ENCODE results near the gene PAX7. TPM values are rescaled to one million over a fixed set of nuclear protein-coding genes. Genes with fewer than 3 reads are reported as not detected.
"Not testable (repeated sequence)": the region's sequence is repeated elsewhere in the genome, so short reads cannot be mapped to it uniquely, and the experiment has no call there.

The PAX7 gene
- polyA plus RNA-seq, 3 donors, result 0.04 TPM; not detected in 2

DNA sequence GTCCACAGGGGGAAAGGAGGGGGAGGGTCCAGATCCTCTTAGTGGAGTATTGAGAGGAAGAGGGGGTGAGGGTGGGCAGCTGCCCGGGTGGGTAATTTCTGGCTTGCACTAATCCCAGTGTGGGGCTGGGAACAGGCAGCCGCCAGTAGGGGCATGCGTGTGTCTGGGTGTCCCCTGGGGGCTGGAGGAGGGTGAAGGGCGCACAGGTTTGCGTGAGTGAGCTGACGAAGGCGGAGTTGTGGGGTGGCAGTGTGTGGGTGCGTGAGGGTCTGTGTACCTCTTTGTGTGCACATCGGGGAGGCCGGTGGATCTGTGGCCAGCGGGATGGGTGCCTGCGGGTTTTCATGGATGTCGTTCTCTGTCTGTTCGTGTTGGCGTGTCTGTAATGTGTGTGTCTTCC is 97.3 kb downstream of the PAX7 start:
- no peak for DNase-seq

DNA sequence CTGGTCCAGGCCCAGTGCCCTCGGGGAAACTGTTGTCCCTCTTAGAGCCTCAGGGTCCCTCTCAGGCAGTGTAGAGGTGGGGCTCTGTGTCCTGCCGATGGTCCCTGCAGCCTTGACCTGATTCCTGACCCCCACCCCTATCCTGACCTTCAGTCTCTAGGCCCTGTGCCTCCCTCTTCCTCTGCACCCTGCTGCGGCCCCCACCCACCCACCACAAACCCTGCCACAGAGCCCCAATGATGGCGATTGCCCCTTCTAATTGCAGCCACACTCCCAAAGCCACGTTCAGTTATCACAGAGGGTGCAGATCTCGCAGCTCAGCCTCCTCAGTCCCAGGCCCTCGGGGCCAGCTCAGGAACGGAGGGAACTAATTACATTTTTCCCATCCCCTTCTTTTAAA is 99.7 kb downstream of the PAX7 start:
- no peak for DNase-seq

DNA sequence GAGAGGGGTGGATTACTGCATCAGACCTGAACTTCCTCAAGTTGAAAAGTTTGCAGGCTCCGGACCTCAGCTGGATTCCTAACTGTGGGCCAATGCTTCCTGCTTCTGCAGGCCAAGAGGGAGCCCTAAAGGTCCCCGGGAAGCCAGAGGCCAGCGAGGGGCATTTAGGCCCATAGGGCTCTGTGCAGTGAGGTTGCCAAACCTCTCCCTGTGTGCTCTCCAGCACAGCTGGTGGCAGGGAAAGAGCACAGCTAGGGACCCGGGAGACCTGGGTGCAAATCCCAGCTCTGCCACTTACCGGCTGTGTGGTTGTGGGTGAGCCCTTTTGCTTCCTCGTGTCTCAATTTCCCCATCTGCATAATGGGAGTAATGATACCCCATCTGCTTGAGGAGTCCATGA is 100.5 kb downstream of the PAX7 start:
- no peak for DNase-seq

DNA sequence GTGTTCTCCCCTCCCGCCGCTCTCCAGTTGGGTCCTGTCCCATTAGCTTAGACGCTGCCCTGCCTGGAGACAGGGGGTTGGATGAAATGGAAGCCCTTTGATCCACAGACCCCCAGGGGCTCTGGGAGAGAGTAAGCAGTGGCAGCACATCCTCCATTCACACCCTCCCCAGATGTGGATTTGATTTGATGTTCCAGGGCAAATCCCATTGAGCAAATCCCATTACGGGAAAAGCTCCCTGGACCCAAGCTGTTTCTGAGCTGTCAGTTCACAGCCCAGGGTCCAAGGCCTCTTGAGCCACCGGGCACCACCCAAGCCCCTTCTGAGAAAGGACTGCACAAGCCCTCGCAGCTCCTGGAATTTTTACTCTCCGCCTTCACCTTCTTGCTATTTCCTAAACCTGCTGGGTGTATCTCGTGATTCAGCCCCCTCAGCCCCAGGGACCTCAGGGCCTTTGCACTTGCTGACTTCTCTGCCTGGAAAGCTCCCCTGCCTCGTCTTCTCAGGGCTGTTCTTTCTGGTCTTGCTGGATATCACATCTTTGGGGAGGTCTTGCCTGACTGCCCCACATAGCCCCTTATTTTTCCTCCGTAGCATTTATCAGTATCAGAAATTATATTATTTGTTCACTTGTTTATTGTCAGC is 101.1 kb downstream of the PAX7 start:
- DNase-seq, result no peak

DNA sequence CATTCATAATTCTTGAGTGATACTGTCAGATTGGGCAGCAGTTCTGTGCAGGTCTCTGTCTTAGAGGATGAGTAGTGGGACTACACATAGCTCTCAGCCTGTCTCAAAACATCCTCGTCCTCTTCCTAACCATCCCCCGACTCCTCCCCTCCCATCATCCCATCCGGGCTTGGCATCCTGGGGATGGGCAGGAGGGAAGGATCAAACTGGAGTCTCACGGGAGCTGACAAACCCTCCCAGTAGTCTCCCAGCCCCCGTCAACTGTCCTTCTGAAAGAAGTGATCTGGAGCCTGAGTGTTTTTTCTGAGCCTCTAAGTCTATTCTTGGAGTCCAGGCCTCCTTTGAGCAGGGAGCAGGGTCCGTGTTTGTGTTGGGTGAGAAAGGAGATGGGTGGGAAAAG is 102.0 kb downstream of the PAX7 start:
- no peak for DNase-seq

DNA sequence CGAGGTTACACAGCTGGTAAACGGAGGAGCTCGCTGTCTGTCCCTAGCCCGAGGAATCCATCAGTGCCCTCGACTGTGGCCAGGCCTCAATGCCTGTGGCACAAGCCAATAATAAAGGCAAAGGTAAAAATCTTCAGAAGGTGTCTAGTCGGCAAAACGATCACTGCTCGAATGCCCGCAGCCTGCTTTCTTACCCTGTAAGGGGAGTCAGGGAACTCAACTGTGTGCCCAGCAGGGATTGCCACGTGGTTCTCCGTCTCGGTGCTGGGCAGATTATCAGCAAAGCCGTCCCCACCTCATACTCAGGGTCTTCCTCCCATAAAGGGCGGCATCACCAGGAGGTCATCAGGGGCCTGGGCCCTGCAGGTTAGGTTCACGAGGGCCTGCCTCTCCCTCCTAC is 103.4 kb downstream of the PAX7 start:
- no peak for DNase-seq

DNA sequence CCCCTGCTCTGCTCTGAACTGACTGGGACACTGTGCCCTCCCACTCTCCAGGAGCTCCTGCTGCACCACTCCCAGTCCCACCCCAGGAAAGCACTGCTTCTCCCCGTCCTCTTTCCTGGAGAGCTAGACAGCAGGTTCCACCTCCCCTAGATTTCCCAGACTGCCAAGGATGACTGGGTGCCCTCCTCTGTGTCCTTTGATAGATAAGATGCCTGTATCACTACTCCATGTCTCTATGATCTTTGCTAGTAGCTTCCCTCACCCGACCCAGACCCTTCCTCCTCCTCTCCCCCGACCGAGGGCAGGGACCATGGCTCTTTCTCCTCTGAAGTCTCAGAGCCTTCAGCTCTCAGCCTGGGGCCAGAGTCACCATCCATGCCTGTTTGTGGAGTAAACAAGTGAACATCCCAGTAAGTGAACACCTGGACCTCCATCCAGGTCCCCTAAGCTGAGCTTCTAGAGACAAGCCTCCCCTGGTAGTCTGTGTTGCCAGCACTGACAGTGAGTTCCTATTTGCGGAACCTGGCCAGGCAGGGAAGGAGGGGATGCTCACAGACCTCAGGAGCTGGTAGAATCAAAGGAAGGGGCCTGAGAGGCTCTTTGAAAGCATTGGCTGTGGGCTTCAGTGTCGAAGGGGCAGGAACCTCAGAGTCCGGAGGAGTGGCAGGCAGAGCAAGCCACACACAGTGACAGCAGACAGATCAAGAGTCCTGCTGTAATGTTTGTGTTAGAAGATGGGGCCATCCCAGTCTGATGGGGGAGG is 104.0 kb downstream of the PAX7 start:
- DNase-seq, result no peak

DNA sequence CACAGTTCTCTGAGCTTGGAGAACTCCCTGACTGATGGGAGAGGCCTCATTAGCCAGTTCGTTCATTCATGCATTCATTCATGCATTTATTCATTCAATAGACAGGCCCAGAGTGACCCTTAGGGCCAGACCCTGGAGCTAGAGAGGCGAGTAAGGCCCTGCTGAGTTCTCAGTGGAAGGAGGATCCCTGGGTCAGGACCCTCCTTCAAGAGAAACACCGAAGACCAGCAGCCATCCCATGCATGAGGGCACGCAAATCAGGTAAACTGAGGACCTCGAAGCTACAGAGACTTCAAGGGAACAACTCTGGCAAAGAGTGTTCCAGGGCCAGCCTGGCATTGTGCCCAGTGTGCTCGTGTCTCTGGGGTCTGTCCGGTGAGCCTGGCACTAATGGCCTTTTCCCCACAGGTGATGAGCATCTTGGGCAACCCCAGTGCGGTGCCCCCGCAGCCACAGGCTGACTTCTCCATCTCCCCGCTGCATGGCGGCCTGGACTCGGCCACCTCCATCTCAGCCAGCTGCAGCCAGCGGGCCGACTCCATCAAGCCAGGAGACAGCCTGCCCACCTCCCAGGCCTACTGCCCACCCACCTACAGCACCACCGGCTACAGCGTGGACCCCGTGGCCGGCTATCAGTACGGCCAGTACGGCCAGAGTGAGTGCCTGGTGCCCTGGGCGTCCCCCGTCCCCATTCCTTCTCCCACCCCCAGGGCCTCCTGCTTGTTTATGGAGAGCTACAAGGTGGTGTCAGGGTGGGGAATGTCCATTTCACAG is 104.8 kb downstream of the PAX7 start:
- DNase-seq, result no peak

DNA sequence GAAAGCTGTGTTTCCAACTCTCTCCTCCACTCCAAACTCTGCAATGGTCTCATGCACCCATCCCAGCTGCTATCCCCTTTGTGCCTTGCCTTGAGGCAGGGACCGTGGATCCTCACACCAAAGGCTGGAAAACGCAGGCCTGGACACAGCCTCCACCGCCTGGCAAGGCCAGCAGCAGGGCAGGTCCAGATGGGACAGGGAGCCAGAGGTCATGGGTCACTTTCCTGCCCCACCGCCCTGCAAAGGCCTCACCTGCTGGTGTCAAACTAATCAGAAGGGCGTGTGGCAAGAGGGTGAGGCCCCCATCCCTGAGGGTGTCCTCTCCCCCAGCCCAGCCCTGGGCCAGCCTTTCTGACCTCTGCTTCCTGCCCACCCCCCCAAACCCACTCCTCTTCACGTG is 106.3 kb downstream of the PAX7 start:
- no peak for DNase-seq

DNA sequence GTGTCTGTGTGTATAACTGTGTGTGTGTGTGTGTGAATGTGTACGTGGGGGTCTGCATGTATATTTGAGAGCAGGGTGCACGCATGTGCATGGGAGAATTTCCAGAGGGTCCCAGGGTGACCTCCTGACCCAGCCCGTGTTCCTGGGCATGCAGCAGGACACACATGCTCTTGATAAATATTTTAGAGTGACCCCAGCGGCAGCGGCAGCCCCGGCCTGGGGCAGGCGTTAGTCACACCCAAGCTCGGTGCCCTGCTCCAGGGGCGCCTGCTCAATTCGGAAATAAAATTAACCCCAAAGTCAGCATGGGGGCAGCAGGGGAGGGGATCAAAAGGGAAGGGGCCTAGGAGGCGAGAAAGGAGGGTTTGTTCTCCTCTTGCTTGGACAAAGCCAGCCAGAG is 107.5 kb downstream of the PAX7 start:
- DNase-seq, result no peak

DNA sequence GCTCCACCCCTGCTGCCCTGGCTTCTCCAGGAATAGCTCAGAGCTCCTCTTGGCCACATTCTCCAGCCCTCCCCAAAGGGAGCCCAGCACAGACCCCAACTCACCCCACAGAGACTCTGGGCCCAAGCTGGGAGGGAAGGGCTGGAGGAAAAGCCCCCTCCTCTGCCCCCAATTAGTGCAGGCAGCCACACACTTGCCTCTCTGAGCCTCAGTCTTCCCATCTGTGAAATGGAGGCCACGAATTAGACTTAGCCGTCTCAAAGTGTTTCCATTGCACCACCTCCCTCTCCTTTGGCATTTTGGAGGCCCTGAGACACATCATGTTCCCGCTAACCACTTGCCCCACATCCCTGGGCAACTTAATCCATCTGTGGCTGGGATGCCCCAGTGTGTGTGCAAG is 108.0 kb downstream of the PAX7 start:
- DNase-seq, result no peak

DNA sequence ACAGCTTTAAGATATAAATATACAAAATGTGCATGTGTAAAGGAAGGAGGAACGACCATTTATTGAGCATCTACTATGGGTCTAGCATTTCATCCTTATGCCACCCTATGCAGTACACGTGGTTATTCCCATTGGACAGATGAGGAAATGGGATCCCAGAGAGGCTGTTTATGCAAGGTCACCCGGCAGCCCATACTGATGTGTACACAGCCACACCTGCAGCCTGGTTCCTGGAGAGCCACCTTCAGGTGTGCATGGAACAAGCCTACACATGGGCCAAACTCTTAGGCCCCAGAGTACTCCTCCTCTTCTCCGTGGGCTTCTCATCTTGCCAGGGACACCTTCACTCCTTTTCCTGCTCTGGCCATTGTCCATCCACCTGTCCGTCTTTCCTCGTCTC is 108.8 kb downstream of the PAX7 start:
- DNase-seq, result no peak

DNA sequence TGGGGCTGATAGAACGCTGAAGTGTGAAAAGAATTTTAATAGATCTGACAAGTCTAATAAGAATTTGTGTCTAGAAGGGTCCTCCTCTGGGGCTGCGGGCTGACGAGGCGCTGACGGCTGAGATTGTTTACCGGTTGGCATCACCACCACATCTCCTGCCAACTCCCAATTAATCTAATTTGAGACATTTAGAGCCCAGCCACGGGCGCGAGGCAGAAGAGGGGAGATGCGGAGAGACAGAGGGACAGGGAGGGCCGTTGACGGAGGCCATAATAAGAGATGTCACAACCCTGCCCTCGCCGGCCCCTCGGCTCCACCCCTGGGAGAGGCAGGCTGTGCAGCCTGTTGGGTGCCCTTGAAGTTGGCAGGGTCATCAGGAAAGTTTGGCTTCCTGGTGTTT is 109.3 kb downstream of the PAX7 start:
- no peak for DNase-seq

DNA sequence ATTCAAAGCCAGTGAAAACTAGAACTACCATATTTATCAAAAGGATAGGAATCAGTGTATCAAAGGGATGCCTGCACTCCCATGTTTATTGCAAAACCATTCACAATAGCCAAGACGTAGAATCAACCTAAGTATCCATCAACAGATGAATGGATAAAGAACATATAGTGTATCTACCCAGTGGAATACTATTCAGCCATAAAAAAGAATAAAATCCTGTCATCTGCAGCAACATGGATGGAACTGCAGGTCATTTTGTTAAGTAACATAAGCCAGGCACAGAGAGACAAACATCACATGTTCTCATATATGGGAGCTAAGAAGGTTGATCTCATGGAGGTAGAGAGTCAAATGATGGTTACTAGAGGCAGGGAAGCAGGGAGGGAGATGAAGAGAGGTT is 110.0 kb downstream of the PAX7 start:
- DNase-seq, result no peak

DNA sequence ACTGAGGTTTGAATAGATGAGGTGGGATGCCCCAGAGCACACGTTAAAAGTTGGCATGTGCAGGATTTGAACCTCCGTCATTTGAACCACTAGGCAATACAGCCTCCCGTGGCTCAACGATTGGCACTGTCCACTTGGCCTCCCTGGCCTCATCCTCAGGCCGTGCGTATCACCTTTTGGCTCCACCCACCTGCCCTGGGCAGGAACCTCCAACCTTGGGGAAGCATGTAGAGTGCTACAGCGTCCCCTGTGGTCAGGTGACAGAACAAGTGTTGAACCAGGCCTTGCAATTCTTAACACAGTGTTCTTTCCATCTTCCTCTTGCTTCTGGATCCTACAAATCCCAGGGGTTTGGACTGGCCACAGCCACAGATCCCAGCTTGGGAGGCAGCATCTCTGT is 112.6 kb downstream of the PAX7 start:
- no peak for DNase-seq

DNA sequence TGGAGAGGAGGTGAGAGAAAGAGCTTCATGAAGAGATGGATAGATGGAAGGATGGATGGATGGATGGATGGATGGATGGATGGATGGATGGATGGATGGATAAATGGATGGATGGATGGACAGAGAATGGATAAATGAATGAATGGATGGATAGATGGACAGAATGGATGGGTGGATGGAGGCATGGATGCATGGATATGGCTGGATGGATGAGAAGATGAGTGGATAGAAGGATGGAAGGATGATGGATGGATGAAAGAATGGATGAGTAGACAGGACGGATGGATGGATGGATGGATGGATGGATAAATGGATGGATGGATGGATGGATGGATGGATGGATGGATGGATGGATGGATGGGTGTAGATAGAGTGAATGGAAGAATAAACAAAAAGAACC is 113.7 kb downstream of the PAX7 start:
- not testable (repeated sequence) for DNase-seq

DNA sequence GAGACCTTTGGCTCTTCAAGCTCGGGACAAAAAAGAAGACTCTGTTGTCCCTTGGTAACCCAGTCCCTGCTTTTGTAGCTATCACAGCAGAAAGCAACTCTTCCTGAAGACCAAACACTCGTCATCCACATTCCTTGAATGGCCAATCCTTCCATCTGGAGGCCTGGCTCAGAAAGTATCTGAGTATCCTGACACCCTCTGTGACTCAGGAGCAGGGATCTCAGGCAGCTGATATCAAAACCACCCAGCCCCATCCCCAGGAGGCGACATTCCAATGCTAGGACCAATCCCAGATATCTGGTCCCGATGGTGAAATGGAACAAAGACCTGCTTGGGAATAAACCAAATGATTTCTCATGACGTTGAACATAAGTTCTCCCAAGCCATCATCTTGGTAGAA is 116.3 kb downstream of the PAX7 start:
- no peak for DNase-seq

DNA sequence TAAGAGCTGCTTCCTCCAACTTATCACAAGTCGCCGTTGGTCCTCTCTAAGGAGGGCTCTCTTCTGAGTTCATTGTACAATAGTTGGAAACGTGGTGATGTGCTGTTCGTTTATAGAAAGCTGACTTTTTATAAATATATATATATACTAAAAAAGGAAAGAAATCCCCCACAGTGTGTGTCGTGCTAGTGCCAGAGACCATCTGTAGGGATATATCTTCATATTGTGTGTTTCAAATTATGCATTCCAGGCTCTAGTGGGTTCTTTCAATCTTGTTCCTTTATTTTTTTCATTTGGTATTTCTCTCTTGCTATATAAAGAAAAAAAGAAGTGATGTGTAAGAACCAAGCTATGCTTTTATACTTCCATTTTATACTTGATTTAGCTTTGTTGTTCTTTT is 117.0 kb downstream of the PAX7 start:
- no peak for DNase-seq

DNA sequence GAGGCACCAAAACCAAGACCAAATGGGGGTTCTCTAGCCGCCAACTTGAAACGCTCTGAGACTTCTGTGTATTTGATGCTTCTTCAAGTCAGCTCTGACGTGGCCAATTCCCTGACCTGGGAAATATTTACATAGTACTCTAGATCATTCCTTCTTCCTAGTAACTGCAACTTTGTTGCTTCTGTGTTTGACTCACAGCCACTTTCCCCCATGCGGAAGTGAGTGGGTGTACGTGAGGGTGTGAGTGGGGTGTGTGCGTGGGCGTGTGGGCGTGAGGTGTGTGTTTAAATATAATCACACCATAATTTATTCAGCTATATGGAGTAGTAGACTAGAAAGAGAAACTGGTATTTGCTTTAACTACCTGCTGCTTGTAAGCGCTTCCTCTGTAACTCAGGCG is 117.8 kb downstream of the PAX7 start:
- DNase-seq, result no peak

DNA sequence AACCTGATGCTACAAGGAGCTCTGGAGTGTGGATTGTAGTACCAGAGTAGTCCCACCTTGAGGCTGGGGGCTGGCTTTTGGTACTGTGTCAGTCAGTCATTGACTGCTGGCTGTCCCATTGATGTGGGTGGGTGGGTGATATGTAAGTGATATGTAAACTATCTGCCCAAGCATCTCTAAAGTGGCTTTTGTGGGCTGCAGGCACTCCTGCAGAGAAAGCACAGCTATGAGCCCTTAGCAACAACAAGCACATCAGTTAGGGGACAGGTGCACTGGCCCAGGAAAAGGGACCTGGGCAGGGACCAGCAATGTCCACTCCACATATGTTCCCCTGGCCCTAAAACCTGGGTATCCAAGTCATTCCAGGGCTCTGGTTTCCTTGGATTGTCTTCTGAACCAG is 118.9 kb downstream of the PAX7 start:
- no peak for DNase-seq

DNA sequence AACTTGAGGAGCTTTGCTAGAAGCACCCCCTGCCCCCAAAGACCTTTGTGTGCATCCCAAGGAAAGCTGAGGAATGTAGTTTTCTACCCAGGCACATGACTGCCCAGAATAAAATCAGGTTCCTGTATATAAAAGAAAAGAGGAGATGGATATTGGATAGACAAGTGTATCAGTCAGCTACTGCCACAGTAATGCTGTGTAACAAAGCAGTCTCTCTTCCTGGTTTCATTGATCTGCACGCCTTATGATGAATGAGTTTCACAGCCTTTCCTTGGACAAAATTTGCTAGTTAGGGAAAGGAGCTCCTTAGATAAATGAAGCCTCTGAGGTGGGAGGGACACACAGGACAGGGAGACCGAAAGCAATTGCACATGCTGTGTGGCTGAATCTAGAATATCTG is 120.0 kb downstream of the PAX7 start:
- DNase-seq, result no peak

DNA sequence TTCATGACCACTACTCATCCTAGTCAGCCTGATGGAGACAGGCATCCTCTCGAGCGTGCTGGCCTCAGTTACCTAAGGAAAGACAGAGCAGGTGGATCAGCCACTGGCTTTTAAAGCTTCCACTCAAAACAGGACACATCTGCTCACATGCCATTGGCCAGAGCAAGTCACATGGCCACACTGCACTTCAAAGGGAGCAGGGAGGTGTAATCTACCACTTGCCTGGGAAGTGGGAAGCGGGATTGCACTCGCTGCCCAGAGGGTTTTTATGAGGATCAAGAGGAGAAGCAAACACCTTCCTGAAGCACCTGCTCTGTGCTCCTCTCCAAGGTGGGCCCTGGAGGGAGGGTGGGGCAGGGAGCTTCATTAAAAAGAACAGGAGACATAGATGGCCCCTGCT is 120.8 kb downstream of the PAX7 start:
- no peak for DNase-seq

DNA sequence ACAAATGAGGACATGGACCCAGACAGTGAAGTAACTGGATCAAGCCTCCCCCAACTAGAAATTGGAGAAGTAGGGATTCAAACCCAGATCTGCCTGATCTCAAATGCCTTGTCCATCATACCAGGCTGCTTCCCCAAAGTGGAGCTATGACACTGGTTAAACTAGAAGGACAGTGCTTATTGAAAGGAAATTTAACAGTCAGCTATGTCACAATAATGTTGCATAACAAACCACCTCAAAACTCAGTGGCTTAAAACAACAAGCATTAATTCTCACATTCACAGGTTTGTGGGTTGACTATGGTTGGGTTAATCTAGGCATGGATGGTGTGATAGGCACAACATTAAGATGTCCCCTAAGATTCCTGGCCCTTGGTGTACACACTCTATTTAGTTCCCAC is 121.8 kb downstream of the PAX7 start:
- DNase-seq, result no peak

All from renal pelvis (tissue), 4 donors.